Stimulated activated memory B cell treated with anti-CD40 and anti-IgM and Interleukin-4, amounts not matched to agents 10 μg/mL and 1 μg/mL and 100 μg/mL, for 72 hours (primary cell): ENCODE results near the gene PIGK.

Experiments used
- ATAC-seq: fragments of 150-1000 bp; cut with Tn5 transposase; 2 replicates; pipeline ENCODE4 v1.10.0; 2021
- H3K27ac Mint-ChIP-seq: one replicate; pipeline ENCODE4 v1.8.0; 2022; ENCODE audit warnings: mild to moderate bottlenecking, mixed read lengths
- H3K27me3 Mint-ChIP-seq: one replicate; pipeline ENCODE4 v1.8.0; 2022; ENCODE audit warnings: mixed read lengths
- H3K36me3 Mint-ChIP-seq: one replicate; pipeline ENCODE4 v1.8.0; 2022; ENCODE audit warnings: mixed read lengths
- H3K4me1 Mint-ChIP-seq: one replicate; pipeline ENCODE4 v1.8.0; 2022; ENCODE audit warnings: mixed read lengths
- H3K4me3 Mint-ChIP-seq: one replicate; pipeline ENCODE4 v1.8.0; 2022; ENCODE audit warnings: mild to moderate bottlenecking, moderate library complexity, mixed read lengths
- H3K9me3 Mint-ChIP-seq: one replicate; pipeline ENCODE4 v1.8.0; 2022; ENCODE audit warnings: mixed read lengths

Gene PIGK

DNA sequence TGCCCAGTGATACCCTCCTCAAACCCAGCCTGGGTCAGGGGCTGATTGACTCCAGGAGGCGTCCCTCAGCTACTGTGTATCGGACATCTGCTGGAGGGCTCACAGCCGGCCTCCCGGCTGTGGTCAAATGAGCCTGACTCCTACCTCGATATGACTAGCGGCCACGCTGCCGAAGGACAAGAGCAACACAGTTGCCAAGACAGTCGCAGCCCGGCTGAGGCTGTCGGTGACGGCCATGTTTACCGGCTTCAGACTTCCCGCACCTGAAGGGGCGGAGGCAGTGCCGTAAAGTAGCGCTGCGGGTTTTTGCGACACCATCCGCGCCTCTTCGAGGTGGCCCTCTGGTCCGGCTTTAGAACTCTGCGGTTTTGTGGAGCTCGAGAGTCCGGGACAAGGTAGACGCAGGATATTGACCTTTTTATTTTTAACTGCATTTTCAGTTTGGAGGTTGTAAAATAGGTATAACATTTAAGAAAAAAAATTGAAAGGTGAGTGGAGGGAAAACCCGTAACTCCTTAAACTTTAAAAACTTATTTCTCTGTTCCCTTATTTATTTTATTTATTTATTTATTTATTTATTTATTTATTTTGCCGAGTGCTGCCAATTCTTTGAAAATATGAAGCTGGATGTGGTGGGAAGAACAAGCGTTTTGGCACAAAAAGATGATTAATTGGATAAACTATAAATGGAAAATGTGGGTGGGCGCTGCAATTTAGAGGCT is at the start of gene PIGK:
TSS of gene PIGK (minus strand) at position 265 of the 722 bp plus-strand sequence. CDS start at position 237, 28 bp downstream.
- peaks cover 24% of the 10 kb centered on the region for H3K36me3 Mint-ChIP-seq
- peak within 1 kb of the TSS; percentile 93 for H3K27ac Mint-ChIP-seq
- H3K4me1 Mint-ChIP-seq = peaks cover 39% of the 10 kb centered on the region

DNA sequence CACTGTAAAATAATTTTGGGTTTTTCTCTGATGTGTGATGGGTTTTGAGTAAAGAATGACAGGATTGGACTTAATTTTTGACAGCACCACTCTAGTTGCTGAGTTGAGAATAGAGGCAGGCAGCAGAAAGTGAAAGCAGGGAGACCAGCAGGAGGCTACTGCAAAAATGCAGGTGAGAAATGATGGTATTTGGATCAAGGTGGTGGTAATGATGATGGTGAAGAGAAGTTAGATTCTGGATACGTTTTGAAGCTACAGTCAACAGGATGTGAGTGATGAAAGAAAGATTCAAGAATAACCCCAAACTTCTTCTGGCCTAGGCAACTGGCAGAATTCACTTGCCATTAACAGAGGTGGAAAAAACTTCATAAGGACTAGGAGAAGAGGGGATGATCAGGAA is 47.8 kb upstream of the PIGK start:
- Mint-ChIP-seq H3K9me3 (no peaks in the 10 kb centered on the region), H3K27me3 (peaks cover 10% of the 10 kb centered on the region), H3K4me1 (no peaks in the 10 kb centered on the region), H3K4me3 (no peak overlapping the region), H3K27ac (no peak overlapping the region), H3K36me3 (no peaks in the 10 kb centered on the region)
- no peak for ATAC-seq

More for the DNA sequence above, at the start of gene PIGK:
- ATAC-seq = peak; percentile 94
- Mint-ChIP-seq H3K9me3 (no peaks in the 10 kb centered on the region), H3K4me3 (peak within 1 kb of the TSS; percentile 93), H3K27me3 (no peaks in the 10 kb centered on the region)

DNA sequence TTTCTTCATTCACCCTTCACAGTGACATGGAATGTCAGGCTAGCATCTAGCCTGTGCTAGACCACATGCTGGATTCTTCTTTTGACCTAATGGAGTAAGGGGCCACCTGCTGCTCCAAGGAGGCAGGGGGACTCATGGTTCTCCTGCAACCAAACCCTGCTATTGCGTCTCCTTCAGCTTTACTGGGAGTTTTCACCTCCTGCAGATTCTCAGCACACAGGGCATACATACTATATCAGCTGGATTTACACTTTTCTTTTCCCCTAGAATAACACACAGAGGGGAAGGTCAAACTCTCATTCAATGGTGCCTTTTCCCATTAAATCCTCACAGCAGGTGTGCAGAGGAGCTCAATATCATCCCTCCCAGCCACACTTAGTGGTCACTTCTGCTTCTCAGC is 46.0 kb upstream of the PIGK start:
- no peak overlapping the region for H3K4me3 Mint-ChIP-seq
- H3K27me3 Mint-ChIP-seq = peaks cover 10% of the 10 kb centered on the region
- ATAC-seq = no peak
- H3K36me3 Mint-ChIP-seq = no peaks in the 10 kb centered on the region
- H3K27ac Mint-ChIP-seq = no peak overlapping the region
- H3K4me1 Mint-ChIP-seq = no peaks in the 10 kb centered on the region
- no peaks in the 10 kb centered on the region for H3K9me3 Mint-ChIP-seq

DNA sequence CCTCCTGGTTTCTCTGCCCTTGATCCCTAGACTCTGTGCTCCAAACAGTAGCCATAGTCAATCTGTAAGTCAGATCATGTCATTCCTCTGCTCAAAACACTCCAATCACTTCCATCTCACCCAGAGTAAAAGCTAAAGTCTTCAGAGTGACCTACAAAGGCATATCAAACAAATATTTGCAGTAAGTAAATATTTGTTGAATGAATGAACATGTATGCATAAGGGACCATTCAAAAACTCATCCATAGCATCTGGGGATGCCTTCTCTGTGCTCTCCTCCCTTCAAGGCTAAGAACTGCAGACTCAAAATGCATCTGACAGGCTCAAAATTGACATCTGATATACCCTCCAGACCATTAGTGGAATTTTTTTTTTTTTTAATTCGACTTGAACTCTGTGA is 44.5 kb upstream of the PIGK start:
- Mint-ChIP-seq H3K9me3 (peaks cover 3% of the 10 kb centered on the region), H3K36me3 (no peaks in the 10 kb centered on the region), H3K4me3 (no peak overlapping the region), H3K4me1 (no peaks in the 10 kb centered on the region), H3K27ac (no peak overlapping the region), H3K27me3 (peaks cover 10% of the 10 kb centered on the region)
- ATAC-seq = no peak

DNA sequence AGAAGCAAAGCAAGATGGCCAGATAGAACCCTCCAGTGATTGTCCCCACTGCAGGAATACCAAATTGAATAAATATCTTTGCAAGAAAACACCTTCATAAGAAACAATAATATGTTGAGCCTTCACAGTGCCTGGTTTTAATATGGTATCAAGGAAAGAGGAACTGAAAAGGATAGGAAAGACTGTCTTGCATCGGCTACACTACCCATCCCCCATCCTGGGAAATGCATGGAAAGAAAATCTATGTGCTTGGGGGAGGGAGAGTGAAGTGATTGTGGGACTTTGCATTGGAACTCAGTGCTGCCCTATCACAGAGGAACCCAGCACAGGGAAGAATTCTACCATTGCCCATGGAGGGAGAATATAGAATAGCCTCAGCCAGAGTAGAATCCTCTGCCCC is 34.0 kb upstream of the PIGK start:
- Mint-ChIP-seq H3K27me3 (peaks cover 11% of the 10 kb centered on the region), H3K36me3 (peaks cover 8% of the 10 kb centered on the region), H3K9me3 (peaks cover 39% of the 10 kb centered on the region), H3K4me1 (no peaks in the 10 kb centered on the region), H3K4me3 (no peak overlapping the region), H3K27ac (no peak overlapping the region)
- ATAC-seq = no peak

DNA sequence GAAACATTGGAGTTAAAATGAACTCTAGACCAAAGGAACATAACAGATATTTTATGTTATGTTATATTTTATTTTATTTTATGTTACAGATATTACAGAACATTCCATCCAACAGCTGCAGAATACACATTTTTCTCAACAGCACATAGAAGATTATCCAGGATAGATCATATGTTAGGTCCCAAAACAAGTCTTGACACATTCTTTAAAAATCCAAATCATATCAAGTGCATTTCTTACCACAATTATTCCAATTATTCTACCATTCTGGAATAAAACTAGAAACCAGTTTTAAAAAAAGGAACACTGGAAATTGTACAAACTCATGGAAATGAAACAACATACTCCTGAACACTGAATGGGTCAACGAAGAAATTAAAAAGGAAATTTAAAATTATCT is 30.9 kb upstream of the PIGK start:
- Mint-ChIP-seq H3K4me1 (no peaks in the 10 kb centered on the region), H3K27ac (no peak overlapping the region), H3K27me3 (peaks cover 11% of the 10 kb centered on the region), H3K4me3 (no peak overlapping the region), H3K36me3 (peaks cover 8% of the 10 kb centered on the region), H3K9me3 (peaks cover 42% of the 10 kb centered on the region)
- no peak for ATAC-seq

DNA sequence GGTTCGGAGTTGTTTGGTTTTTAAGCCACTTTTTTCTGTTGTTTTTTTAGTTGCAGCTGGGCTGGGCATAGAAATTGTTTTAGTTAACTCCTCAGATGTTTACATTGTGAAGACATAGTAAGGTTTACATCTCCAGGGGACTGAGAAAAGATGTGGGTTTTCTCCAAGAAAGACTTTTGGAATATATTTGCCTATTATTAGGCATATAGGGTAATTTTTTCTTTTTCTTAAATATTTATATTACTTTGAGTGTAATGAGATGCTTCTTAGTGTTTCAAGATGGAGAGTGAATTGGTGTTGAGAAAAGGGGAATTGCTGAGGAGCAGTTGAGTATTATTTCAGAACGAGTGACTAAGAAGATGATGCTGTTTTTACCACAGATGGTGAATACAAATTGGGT is 26.6 kb upstream of the PIGK start:
- Mint-ChIP-seq H3K9me3 (peaks cover 32% of the 10 kb centered on the region), H3K4me1 (no peaks in the 10 kb centered on the region), H3K4me3 (no peak overlapping the region), H3K27ac (no peak overlapping the region), H3K27me3 (peaks cover 27% of the 10 kb centered on the region), H3K36me3 (peaks cover 8% of the 10 kb centered on the region)
- ATAC-seq = no peak

DNA sequence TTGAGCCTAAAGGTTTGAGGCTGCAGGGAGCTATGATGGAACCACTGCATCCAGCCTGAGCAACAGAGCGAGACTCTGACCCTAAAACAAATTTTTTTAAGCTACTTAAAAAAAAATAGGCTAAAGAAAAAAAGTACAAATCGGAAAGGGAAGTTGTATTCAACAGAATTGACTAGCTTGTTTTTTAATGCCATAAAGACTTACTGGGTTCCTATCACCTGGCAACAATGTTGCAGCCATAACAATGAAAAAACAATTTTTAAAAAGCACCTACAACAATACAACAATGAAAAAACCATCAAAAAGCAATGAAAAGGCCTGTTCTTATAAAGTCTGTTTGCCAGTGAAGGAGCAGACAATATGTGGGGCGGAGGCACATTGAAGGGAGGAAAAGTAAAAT is 20.1 kb upstream of the PIGK start:
- Mint-ChIP-seq H3K36me3 (no peaks in the 10 kb centered on the region), H3K4me1 (no peaks in the 10 kb centered on the region), H3K27me3 (peaks cover 55% of the 10 kb centered on the region), H3K27ac (no peak overlapping the region), H3K4me3 (no peak overlapping the region), H3K9me3 (peaks cover 8% of the 10 kb centered on the region)
- no peak for ATAC-seq

DNA sequence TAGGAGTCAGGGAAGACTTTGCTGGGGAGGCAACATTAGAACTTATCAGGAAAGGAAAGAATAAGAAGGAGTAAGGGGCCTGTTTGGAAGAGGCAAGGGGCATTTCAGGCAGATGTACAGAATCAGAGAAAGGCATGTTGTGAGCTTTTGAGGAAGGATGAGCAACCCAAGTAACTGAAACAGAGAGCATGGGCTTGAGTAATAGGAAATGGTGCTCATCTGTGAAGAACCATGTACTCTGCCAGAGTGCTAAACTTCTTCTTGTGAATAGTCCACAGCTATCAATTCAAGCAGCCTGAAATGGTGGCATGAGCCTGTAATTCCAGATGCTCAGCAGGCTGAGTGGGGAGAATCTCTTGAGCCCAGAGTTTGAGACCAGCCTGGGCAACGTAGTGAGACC is 19.2 kb upstream of the PIGK start:
- H3K27ac Mint-ChIP-seq = no peak overlapping the region
- peaks cover 48% of the 10 kb centered on the region for H3K27me3 Mint-ChIP-seq
- no peaks in the 10 kb centered on the region for H3K36me3 Mint-ChIP-seq
- H3K9me3 Mint-ChIP-seq = peaks cover 8% of the 10 kb centered on the region
- ATAC-seq = no peak
- H3K4me1 Mint-ChIP-seq = no peaks in the 10 kb centered on the region
- no peak overlapping the region for H3K4me3 Mint-ChIP-seq

DNA sequence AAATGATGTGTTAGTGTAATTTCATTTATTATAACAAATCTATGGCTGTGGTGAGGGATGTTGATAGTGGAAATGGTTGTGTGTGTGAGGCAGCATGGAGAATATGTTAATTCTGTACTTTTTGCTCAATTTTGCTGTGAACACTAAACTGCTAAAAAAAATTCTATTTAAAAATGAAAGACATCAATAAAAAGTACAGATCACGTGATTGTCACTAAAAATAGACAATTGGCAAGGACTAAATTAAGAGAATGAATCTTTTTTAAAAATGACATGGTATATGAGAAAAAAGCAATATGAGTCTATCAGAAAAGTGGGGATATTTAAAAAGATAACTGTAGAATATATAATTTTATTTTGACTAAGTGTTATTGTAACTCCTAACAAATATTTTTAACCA is 15.7 kb upstream of the PIGK start:
- peaks cover 5% of the 10 kb centered on the region for H3K36me3 Mint-ChIP-seq
- no peak for ATAC-seq
- H3K27me3 Mint-ChIP-seq = peaks cover 30% of the 10 kb centered on the region
- no peaks in the 10 kb centered on the region for H3K4me1 Mint-ChIP-seq
- peaks cover 9% of the 10 kb centered on the region for H3K9me3 Mint-ChIP-seq
- no peak overlapping the region for H3K27ac Mint-ChIP-seq
- no peak overlapping the region for H3K4me3 Mint-ChIP-seq

DNA sequence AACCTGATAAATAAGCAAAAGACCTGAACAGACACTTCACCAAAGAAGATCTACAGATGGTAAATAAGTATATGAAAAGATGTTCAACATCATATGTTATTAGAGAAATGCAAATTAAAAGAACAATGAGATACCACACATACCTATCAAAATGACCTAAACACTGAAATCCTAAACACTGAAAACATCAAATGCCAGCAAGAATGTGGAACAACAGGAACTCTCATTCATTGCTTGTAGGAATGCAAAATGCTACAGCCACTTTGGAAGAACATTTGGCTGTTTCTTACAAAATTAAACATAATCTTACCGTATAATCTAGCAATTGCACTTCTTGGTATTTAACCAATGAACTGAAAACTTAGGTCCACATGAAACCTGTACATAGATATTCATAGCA is 14.9 kb upstream of the PIGK start:
- H3K9me3 Mint-ChIP-seq = peaks cover 9% of the 10 kb centered on the region
- peaks cover 21% of the 10 kb centered on the region for H3K27me3 Mint-ChIP-seq

DNA sequence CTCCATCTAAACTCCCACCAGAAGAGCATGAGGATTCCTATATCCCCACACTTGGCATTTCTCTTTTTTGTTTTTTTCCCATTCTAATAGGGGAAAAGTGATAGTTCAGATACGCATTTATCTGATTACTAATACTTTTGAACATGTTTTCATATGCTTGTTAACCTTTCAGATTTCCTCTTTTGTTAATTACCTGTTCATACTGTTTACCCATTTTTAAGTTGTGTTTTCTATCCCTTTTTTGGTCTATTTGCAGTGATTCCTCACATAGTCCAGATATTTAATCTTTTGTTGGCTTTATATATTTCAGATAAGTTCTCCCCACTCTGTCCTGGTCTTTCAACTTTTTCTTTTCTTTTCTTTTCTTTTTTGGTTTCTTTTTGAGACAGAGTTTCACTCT is 13.6 kb upstream of the PIGK start:
- H3K9me3 Mint-ChIP-seq = peaks cover 9% of the 10 kb centered on the region
- H3K27ac Mint-ChIP-seq = no peak overlapping the region
- H3K36me3 Mint-ChIP-seq = peaks cover 5% of the 10 kb centered on the region
- H3K4me3 Mint-ChIP-seq = no peak overlapping the region
- no peak for ATAC-seq
- no peaks in the 10 kb centered on the region for H3K4me1 Mint-ChIP-seq
- peaks cover 9% of the 10 kb centered on the region for H3K27me3 Mint-ChIP-seq

More for the DNA sequence above, 14.9 kb upstream of the PIGK start:
- Mint-ChIP-seq H3K4me1 (no peaks in the 10 kb centered on the region), H3K27ac (no peak overlapping the region), H3K4me3 (no peak overlapping the region), H3K36me3 (peaks cover 5% of the 10 kb centered on the region)
- ATAC-seq = no peak

DNA sequence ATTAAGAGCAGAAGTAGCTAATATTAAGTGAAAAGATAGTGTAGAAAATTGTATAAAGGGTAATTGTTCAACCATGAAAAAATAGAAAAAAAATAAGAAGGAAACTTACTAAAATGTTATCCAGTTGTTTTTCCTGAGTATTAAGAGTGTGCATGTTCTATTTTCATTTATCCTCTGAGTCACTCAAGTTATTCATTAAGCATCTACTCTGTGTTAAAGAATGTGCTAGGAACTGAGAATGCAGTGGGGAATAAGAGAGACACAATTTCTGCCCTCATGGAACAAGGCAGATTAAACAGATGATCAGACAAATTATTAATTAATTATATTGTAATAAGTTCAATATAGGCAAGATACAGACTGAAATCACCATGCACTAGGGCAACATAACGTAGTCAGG is 10.8 kb upstream of the PIGK start:
- Mint-ChIP-seq H3K27me3 (no peaks in the 10 kb centered on the region), H3K27ac (no peak overlapping the region), H3K36me3 (peaks cover 5% of the 10 kb centered on the region), H3K4me1 (no peaks in the 10 kb centered on the region), H3K4me3 (no peak overlapping the region), H3K9me3 (peaks cover 5% of the 10 kb centered on the region)
- ATAC-seq = no peak

DNA sequence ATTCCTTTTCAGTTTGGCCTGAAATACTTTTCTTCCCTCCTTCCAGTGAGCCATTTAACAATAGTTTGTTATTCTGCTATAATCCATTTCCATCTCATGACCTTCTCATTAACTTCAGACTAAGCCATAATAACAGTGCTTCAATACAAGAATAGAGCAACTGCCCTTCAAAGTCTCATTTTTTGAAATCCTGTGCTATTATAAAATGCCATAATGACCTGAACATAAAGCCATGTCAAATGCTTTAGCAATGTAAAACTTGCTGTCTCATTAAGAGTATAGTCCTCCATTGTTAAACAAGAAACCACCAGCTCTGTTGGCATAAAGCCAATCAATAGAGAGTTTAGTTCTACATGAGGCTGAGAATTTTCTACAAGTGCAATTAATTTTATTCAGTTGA is 9.6 kb upstream of the PIGK start:
- Mint-ChIP-seq H3K36me3 (peaks cover 5% of the 10 kb centered on the region), H3K27me3 (no peaks in the 10 kb centered on the region), H3K4me1 (no peaks in the 10 kb centered on the region), H3K9me3 (peaks cover 5% of the 10 kb centered on the region), H3K4me3 (no peak overlapping the region), H3K27ac (no peak overlapping the region)
- no peak for ATAC-seq

DNA sequence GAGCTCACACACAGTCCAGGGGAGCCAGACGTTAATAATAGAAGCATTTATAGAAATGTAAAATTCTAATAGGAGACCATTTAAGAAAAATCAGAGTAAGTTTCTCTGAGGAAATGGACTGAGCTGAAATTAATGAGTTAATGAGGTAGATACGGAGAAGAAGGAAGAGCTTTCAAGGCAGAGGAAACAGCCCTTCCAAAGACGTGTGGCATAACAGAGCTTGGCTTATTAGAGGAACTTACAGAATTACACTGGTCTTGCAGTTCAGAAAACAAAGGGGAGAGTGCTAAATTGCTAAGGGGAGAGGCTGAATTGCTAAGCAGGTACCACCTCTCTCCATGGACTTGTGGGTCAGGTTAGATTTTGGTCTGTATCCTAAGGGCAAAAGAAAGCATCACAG is 8.2 kb upstream of the PIGK start:
- Mint-ChIP-seq H3K4me3 (no peak overlapping the region), H3K36me3 (peaks cover 8% of the 10 kb centered on the region), H3K27ac (no peak overlapping the region), H3K4me1 (no peaks in the 10 kb centered on the region), H3K9me3 (no peaks in the 10 kb centered on the region), H3K27me3 (no peaks in the 10 kb centered on the region)
- no peak for ATAC-seq

DNA sequence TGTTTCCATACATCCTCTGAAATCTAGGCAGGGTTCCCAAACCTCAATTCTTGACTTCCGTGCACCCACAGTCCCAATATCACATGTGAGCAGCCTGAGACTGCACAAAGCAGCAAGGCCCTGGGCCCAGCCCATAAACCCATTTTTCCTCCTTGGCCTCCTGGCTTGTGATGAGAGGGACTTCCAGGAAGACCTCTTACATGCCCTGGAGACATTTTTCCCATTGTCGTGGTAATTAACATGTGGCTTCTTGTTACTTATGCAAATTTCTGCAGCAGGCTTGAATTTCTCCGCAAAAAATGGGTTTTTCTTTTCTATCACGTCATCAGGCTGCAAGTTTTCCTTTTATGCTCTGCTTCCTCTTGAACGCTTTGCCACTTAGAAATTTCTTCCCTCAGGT is 3.3 kb upstream of the PIGK start:
- no peaks in the 10 kb centered on the region for H3K9me3 Mint-ChIP-seq
- H3K36me3 Mint-ChIP-seq = peaks cover 24% of the 10 kb centered on the region
- peaks cover 18% of the 10 kb centered on the region for H3K4me1 Mint-ChIP-seq
- no peak overlapping the region for H3K27ac Mint-ChIP-seq
- no peak for ATAC-seq
- H3K27me3 Mint-ChIP-seq = no peaks in the 10 kb centered on the region
- no peak overlapping the region for H3K4me3 Mint-ChIP-seq
